SJCRH30 (cell line): ENCODE data around the gene LRRC71. TPM values are rescaled to one million over a fixed set of nuclear protein-coding genes. Genes with fewer than 3 reads are reported as not detected.

Experiments used
- DNase-seq, 2 experiments: peaks; one replicate each; pipeline ENCODE4 v3.0.0-alpha.2; 2015 to 2020
- H3K27ac ChIP-seq: fragments of 250-450 bp; sonication (Bioruptor Pico); 2 replicates; pipeline ENCODE4 v1.5.1; 2020; ENCODE audit warnings: mild to moderate bottlenecking, moderate library complexity
- H3K27me3 ChIP-seq: fragments of 250-450 bp; sonication (Bioruptor Pico); 2 replicates; pipeline ENCODE4 v1.5.1; 2020; ENCODE audit warnings: mild to moderate bottlenecking, moderate library complexity
- H3K36me3 ChIP-seq: fragments of 250-450 bp; sonication (Bioruptor Pico); 2 replicates; pipeline ENCODE4 v1.5.1; 2020; ENCODE audit warnings: mild to moderate bottlenecking, moderate library complexity
- H3K4me1 ChIP-seq: fragments of 250-450 bp; sonication (Bioruptor Pico); 2 replicates; pipeline ENCODE4 v1.5.1; 2020; ENCODE audit warnings: mild to moderate bottlenecking, moderate library complexity
- H3K4me3 ChIP-seq: fragments of 250-450 bp; sonication (Bioruptor Pico); 2 replicates; pipeline ENCODE4 v1.5.1; 2020; ENCODE audit warnings: mild to moderate bottlenecking, moderate library complexity
- H3K9me3 ChIP-seq: fragments of 250-450 bp; sonication (Bioruptor Pico); replicated peaks from 2 replicates; pipeline ENCODE4 v1.5.1; 2020; ENCODE audit warnings: mild to moderate bottlenecking, moderate library complexity
- total RNA-seq: library from RNA; depleted of rRNA; stranded (reverse); fragments of >200 nt; shearing (Covaris generic); gene quantifications from 2 replicates; pipeline ENCODE4 v1.2.3, GENCODE V29; 2014

The LRRC71 gene
- total RNA-seq, 1 experiment from 2014 or later: not detected

GRCh38 chr1:156885314-156885713 is 35.1 kb upstream of the LRRC71 start:
- no peak overlapping the region for H3K4me3 ChIP-seq
- H3K27ac ChIP-seq: no peak overlapping the region
- H3K36me3 ChIP-seq: no peaks in the 10 kb centered on the region
- no peaks in the 10 kb centered on the region for H3K4me1 ChIP-seq
- H3K9me3 ChIP-seq: no peaks in the 10 kb centered on the region
- H3K27me3 ChIP-seq: peaks cover 9% of the 10 kb centered on the region; the same call in 1 of the 2 replicates
- no peak for DNase-seq

- H3K4me1 ChIP-seq: no peaks in the 10 kb centered on the region
- H3K4me3 ChIP-seq: no peak overlapping the region
- H3K27ac ChIP-seq: no peak overlapping the region
- no peaks in the 10 kb centered on the region for H3K9me3 ChIP-seq
- H3K36me3 ChIP-seq: no peaks in the 10 kb centered on the region
- DNase-seq: no peak
- peaks cover 11% of the 10 kb centered on the region; the same call in 1 of the 2 replicates for H3K27me3 ChIP-seq
Observed at GRCh38 chr1:156885880-156886355, 34.5 kb upstream of the LRRC71 start.

GRCh38 chr1:156886583-156887281 is 33.7 kb upstream of the LRRC71 start:
- Histone ChIP-seq H3K4me3 (no peak overlapping the region), H3K27ac (no peak overlapping the region), H3K27me3 (peaks cover 11% of the 10 kb centered on the region; the same call in 1 of the 2 replicates), H3K36me3 (no peaks in the 10 kb centered on the region), H3K4me1 (no peaks in the 10 kb centered on the region), H3K9me3 (no peaks in the 10 kb centered on the region)
- DNase-seq: no peak

- no peak overlapping the region for H3K4me3 ChIP-seq
- H3K4me1 ChIP-seq: no peaks in the 10 kb centered on the region
- H3K9me3 ChIP-seq: no peaks in the 10 kb centered on the region
- no peak overlapping the region for H3K27ac ChIP-seq
- no peaks in the 10 kb centered on the region for H3K36me3 ChIP-seq
- DNase-seq: no peak
- peaks cover 11% of the 10 kb centered on the region; the same call in 1 of the 2 replicates for H3K27me3 ChIP-seq
Observed at GRCh38 chr1:156887317-156887716, 33.1 kb upstream of the LRRC71 start.

GRCh38 chr1:156887734-156888133 is 32.7 kb upstream of the LRRC71 start:
- Histone ChIP-seq H3K9me3 (no peaks in the 10 kb centered on the region), H3K27ac (no peak overlapping the region), H3K27me3 (peaks cover 11% of the 10 kb centered on the region; the same call in 1 of the 2 replicates), H3K4me3 (no peak overlapping the region), H3K4me1 (no peaks in the 10 kb centered on the region), H3K36me3 (no peaks in the 10 kb centered on the region)
- DNase-seq: no peak

- no peak overlapping the region for H3K27ac ChIP-seq
- no peak overlapping the region for H3K4me3 ChIP-seq
- H3K27me3 ChIP-seq: peaks cover 7% of the 10 kb centered on the region; the same call in 1 of the 2 replicates
- H3K9me3 ChIP-seq: no peaks in the 10 kb centered on the region
- DNase-seq: peak; percentile 71 to 87
- no peaks in the 10 kb centered on the region for H3K36me3 ChIP-seq
- no peaks in the 10 kb centered on the region for H3K4me1 ChIP-seq
Observed at GRCh38 chr1:156889802-156890580, 30.4 kb upstream of the LRRC71 start.

- H3K36me3 ChIP-seq: no peaks in the 10 kb centered on the region
- peak; percentile 82 to 84 for DNase-seq
- H3K4me1 ChIP-seq: peaks cover 7% of the 10 kb centered on the region; the same call in 1 of the 2 replicates
- H3K27ac ChIP-seq: no peak overlapping the region
- H3K27me3 ChIP-seq: peaks cover 7% of the 10 kb centered on the region; the same call in 1 of the 2 replicates
- H3K4me3 ChIP-seq: no peak overlapping the region
- no peaks in the 10 kb centered on the region for H3K9me3 ChIP-seq
Observed at GRCh38 chr1:156892190-156893047, 28.0 kb upstream of the LRRC71 start.

- no peak within 1 kb of the TSS for H3K27ac ChIP-seq
- H3K4me1 ChIP-seq: peaks cover 9% of the 10 kb centered on the region; the same call in 1 of the 2 replicates
- no peaks in the 10 kb centered on the region for H3K9me3 ChIP-seq
- DNase-seq: no peak
- no peaks in the 10 kb centered on the region for H3K36me3 ChIP-seq
- no peak within 1 kb of the TSS for H3K4me3 ChIP-seq
- peaks cover 7% of the 10 kb centered on the region; the same call in 1 of the 2 replicates for H3K27me3 ChIP-seq
Observed at GRCh38 chr1:156893048-156893953, 27.1 kb upstream of the LRRC71 start, which contains the start of gene PEAR1. TSS of gene PEAR1 (plus strand) at chr1:156893718. CDS start at chr1:156903927, 10,209 bp downstream.

- no peak overlapping the region for H3K27ac ChIP-seq
Observed at GRCh38 chr1:156894001-156894400, 26.4 kb upstream of the LRRC71 start.

GRCh38 chr1:156894711-156895454 is 25.5 kb upstream of the LRRC71 start:
- Histone ChIP-seq H3K9me3 (no peaks in the 10 kb centered on the region), H3K36me3 (no peaks in the 10 kb centered on the region), H3K4me3 (no peak overlapping the region), H3K27me3 (peaks cover 9% of the 10 kb centered on the region; the same call in 1 of the 2 replicates), H3K4me1 (peaks cover 9% of the 10 kb centered on the region; the same call in 1 of the 2 replicates), H3K27ac (no peak overlapping the region)
- DNase-seq: no peak

More at GRCh38 chr1:156894001-156894400, 26.4 kb upstream of the LRRC71 start:
- H3K4me1 ChIP-seq: peaks cover 9% of the 10 kb centered on the region; the same call in 1 of the 2 replicates
- peaks cover 7% of the 10 kb centered on the region; the same call in 1 of the 2 replicates for H3K27me3 ChIP-seq
- no peak for DNase-seq
- no peak overlapping the region for H3K4me3 ChIP-seq
- H3K9me3 ChIP-seq: no peaks in the 10 kb centered on the region
- H3K36me3 ChIP-seq: no peaks in the 10 kb centered on the region

GRCh38 chr1:156895455-156895812 is 25.0 kb upstream of the LRRC71 start:
- DNase-seq: no peak
- Histone ChIP-seq H3K36me3 (no peaks in the 10 kb centered on the region), H3K4me1 (peaks cover 9% of the 10 kb centered on the region; the same call in 1 of the 2 replicates), H3K27me3 (peaks cover 7% of the 10 kb centered on the region; the same call in 1 of the 2 replicates), H3K27ac (no peak overlapping the region), H3K9me3 (no peaks in the 10 kb centered on the region), H3K4me3 (no peak overlapping the region)

- DNase-seq: no peak
- Histone ChIP-seq H3K4me3 (no peak overlapping the region), H3K36me3 (no peaks in the 10 kb centered on the region), H3K27me3 (peaks cover 7% of the 10 kb centered on the region; the same call in 1 of the 2 replicates), H3K27ac (no peak overlapping the region), H3K4me1 (peaks cover 9% of the 10 kb centered on the region; the same call in 1 of the 2 replicates), H3K9me3 (no peaks in the 10 kb centered on the region)
Observed at GRCh38 chr1:156895927-156896326, 24.5 kb upstream of the LRRC71 start.
